Upper lobe of right lung (tissue), 1 donor: ENCODE measurements around the gene SCP2. TPM values are rescaled to one million over a fixed set of nuclear protein-coding genes. Genes with fewer than 3 reads are reported as not detected.
A peak's percentile ranks its signal among the peaks of the same experiment; 100 is the strongest.
"Not testable (repeated sequence)": the region's sequence is repeated elsewhere in the genome, so short reads cannot be mapped to it uniquely, and the experiment has no call there.

Experiments
- ATAC-seq: fragments of 200-7000 bp; cut with Tn5 transposase; one replicate; pipeline ENCODE4 v1.9.1; 2020; ENCODE audit warnings: mild to moderate bottlenecking, moderate library complexity
- DNase-seq: peaks from one replicate; pipeline ENCODE4 v3.0.0-alpha.2; 2020
- H3K27ac ChIP-seq: fragments of 200-600 bp; one replicate; pipeline ENCODE4 v1.8.0; 2022
- H3K27me3 ChIP-seq: fragments of 200-600 bp; one replicate; pipeline ENCODE4 v1.8.0; 2022; ENCODE audit warnings: mild to moderate bottlenecking
- H3K36me3 ChIP-seq: fragments of 200-600 bp; one replicate; pipeline ENCODE4 v1.8.0; 2022
- H3K4me1 ChIP-seq: fragments of 200-600 bp; one replicate; pipeline ENCODE4 v1.8.0; 2022
- H3K4me3 ChIP-seq: fragments of 200-600 bp; one replicate; pipeline ENCODE4 v1.8.0; 2022; ENCODE audit warnings: mild to moderate bottlenecking
- H3K9me3 ChIP-seq: fragments of 200-600 bp; one replicate; pipeline ENCODE4 v1.8.0; 2022
- CTCF ChIP-seq: fragments of 200-600 bp; IDR thresholded peaks from one replicate; pipeline ENCODE4 v1.8.0; 2022; ENCODE audit warnings: antibody characterized with exemption
- intact Hi-C: fragments of 100-400 bp; cut with DNase I; formaldehyde crosslinking; loops from one replicate; pipeline ENCODE4 v1.11.0; 2022
- total RNA-seq: library from RNA; stranded (reverse); fragmentation: NEBNext Ultra II Directional; extraction: Animal tissue kit (Norgen Biotek cat#: 25700); gene quantifications from one replicate; pipeline ENCODE4 v1.2.1, GENCODE V29; 2021
- donor health status: DM: no; HTN: yes; CAD: no; lungs with severe emphysema.

Gene SCP2
- total RNA-seq, 1 donor from 2014 or later, result 140 TPM

GRCh38 chr1:52963101-52963500 lies 36.0 kb downstream of the SCP2 start:
- H3K27me3 ChIP-seq, result no peaks in the 10 kb centered on the region
- peaks cover 30% of the 10 kb centered on the region for H3K36me3 ChIP-seq
- no peaks in the 10 kb centered on the region for H3K9me3 ChIP-seq
- no peak for DNase-seq
- no peak overlapping the region for H3K4me3 ChIP-seq
- intact Hi-C loops, result no loop called here
- no peak for TF ChIP-seq CTCF
- no peaks in the 10 kb centered on the region for H3K4me1 ChIP-seq
- H3K27ac ChIP-seq, result no peak overlapping the region
- ATAC-seq, result no peak

DNA sequence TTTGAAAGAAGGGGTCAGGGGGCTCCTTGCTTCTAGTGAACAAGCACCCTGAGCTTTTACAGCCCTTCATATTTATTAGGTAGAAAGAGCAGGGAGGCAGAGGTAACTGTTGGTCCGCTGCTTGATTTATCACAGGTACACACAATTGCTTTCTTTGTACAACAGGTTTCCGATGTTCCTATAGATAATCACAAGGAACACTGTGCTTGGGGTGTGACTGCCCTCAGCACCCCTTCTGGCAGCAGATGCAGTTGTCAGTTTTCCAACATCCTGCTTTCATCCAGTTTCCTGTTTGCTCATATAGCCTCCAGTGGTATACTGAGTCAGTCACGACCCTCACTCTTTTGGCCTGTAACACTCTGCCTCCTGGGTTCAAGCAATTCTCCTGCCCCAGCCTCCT lies 40.6 kb downstream of the SCP2 start:
- H3K9me3 ChIP-seq, result no peaks in the 10 kb centered on the region
- no peak for TF ChIP-seq CTCF
- intact Hi-C loops, result no loop called here
- H3K4me3 ChIP-seq, result no peak overlapping the region
- H3K36me3 ChIP-seq, result peaks cover 16% of the 10 kb centered on the region
- H3K4me1 ChIP-seq, result no peaks in the 10 kb centered on the region
- H3K27ac ChIP-seq, result no peak overlapping the region
- ATAC-seq, result no peak
- no peak for DNase-seq
- no peaks in the 10 kb centered on the region for H3K27me3 ChIP-seq

DNA sequence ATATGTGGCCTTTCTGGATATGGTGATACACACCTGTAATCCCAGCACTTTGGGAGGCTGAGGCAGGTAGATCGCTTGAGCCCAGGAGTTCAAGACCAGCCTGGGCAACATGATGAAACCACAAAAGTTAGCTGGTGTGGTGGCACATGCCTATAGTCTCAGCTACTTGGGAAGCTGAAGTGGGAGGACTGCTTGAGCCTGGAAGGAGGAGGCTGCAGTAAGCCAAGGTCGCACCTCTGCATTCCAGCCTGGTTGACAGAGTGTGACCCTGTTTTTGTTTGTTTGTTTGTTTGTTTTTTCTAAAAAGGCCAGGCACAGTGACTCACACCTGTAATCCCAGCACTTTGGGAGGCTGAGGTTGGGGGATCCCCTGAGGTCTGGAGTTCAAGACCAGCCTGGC lies 42.2 kb downstream of the SCP2 start:
- H3K36me3 ChIP-seq, H3K9me3 ChIP-seq, DNase-seq, H3K4me1 ChIP-seq, H3K4me3 ChIP-seq, ATAC-seq, H3K27me3 ChIP-seq, intact Hi-C loops, H3K27ac ChIP-seq: not testable (repeated sequence)

DNA sequence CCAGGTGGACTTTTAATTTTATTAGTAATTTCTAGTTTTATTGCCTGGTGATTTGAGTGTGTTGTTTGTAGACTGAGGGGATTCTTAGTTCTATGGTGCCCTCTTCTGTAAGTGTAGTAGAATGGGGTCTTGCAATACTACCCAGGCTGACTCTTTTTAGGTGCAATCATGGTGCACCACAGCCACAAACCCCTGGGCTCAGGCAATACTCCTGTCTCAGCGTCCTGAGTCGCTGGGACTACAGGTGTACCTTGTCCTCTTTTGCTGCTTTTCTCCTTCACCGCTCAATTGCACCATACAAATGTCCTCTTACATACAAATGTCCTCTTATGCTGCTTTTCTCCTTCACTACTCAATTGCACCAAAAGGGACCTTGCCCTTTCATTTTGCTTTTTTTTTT lies 43.1 kb downstream of the SCP2 start:
- ATAC-seq (no peak), DNase-seq (no peak)
- intact Hi-C loops, result no loop called here
- H3K4me1 ChIP-seq, result no peaks in the 10 kb centered on the region
- H3K36me3 ChIP-seq, result peaks cover 7% of the 10 kb centered on the region
- no peaks in the 10 kb centered on the region for H3K27me3 ChIP-seq
- no peak overlapping the region for H3K4me3 ChIP-seq
- TF ChIP-seq CTCF, result peak; percentile 10
- no peak overlapping the region for H3K27ac ChIP-seq
- no peaks in the 10 kb centered on the region for H3K9me3 ChIP-seq

DNA sequence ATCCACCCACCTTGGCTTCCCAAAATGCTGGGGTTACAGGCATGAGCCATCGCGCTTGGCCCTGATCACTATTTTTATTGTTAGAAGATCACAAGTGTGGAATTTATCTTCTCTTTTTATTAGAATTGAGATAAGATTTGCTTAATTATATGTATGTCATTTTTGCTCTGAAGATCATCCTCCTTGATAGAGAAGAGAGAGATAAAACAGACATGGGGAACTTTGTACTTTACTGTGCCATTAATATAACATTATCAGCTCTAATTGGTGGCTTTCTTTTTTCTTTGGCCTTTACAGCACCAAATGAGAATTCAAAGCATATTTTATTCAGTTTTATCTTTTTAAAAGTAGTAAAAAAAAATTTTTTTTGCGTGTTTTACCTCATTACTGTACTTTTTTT lies 46.8 kb downstream of the SCP2 start:
- DNase-seq, result no peak
- Histone ChIP-seq H3K4me3 (no peak overlapping the region), H3K4me1 (no peaks in the 10 kb centered on the region), H3K27me3 (no peaks in the 10 kb centered on the region), H3K36me3 (peaks cover 22% of the 10 kb centered on the region), H3K9me3 (no peaks in the 10 kb centered on the region), H3K27ac (no peak overlapping the region)
- TF ChIP-seq CTCF, result no peak
- intact Hi-C loops, result no loop called here
- ATAC-seq, result no peak

DNA sequence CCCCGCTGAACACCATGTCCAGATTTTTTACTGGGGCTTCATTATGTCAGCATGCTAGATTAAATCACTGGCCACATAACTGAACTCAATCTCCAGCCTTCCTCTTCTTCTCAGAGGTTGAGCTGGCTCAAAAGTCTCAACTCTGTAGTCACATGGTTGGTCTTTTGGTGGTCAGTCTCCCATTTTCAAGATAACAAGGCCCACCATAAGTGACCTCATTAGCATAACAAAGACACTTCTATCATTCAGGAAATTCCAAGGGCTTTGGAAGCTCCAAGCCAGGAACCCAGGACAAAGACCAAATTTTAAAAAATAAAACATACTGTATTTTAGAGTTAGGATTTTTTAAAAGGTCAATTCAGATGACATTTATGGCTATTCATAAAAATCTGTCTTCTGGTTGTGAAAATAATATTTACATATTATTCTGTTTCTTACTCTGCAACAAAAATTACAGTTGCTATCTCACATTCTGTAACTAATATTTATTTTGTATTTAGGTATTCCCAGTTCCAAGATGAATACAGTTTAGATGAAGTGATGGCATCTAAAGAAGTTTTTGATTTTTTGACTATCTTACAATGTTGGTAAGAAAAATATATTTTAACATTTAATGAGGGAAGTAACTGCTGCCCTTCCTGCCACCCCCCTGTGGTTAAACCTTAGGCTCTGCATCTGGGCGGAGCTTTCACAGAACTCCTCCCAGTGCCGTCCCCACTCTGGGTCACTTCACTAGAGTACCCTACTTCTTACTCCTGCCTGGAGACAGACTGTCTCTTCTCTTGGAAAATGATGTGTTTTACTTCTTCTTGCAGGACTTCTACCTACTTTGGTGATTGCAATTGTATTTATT lies 49.3 kb downstream of the SCP2 start:
- DNase-seq (no peak), ATAC-seq (no peak)
- intact Hi-C loops, result no loop called here
- TF ChIP-seq CTCF, result no peak
- Histone ChIP-seq H3K9me3 (no peaks in the 10 kb centered on the region), H3K4me3 (no peak overlapping the region), H3K27ac (no peak overlapping the region), H3K4me1 (no peaks in the 10 kb centered on the region), H3K36me3 (peaks cover 36% of the 10 kb centered on the region), H3K27me3 (no peaks in the 10 kb centered on the region)
